ENCODE measurements around the gene ACKR3.

- TF ChIP-seq POLR2A (IDR thresholded peaks at IDR 0.05; ENCODE audit: low read depth, low read length) (no peak), TAF1 (IDR thresholded peaks at IDR 0.05; ENCODE audit: borderline replicate concordance, low read depth, low read length) (no peak)
These were observed 8.1 kb downstream of the ACKR3 start for GRCh38 chr2:236577481-236578410.
